Stimulated activated naive CD8-positive, alpha-beta T cell treated with anti-CD3 and anti-CD28 coated beads, Interleukin-15, Interleukin-2, amounts not matched to agents 100 U/mL and 50 U/mL, for 24 hours (primary cell): Measurements from ENCODE around the gene RBM6.
"Not testable (repeated sequence)": the region's sequence is repeated elsewhere in the genome, so short reads cannot be mapped to it uniquely, and the experiment has no call there.

ENCODE experiments used
- ATAC-seq: fragments of 150-1000 bp; cut with Tn5 transposase; one replicate; pipeline ENCODE4 v1.10.0; 2021
- DNase-seq: peaks from one replicate; pipeline ENCODE4 v3.0.0; 2021

Gene RBM6

DNA sequence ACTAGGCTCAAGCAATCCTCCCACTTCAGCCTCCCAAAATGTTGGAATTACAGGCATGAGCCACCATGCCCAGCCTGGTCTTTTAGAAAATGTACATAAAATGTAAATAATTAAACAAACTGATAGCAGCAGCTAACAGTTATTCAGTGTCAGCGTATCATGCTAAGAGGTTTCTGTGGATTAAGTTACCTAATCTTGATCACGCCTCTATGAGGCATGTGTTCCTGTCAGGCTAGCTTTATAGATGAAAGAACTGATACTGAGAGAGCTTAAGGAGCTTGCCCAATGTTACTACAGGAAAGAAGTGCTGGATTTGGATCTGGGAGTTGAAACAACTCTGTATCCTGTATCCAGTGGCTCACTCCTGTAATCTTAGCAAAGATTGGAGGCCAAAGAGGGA is 25.0 kb upstream of the RBM6 start:
- DNase-seq: no peak
- no peak for ATAC-seq

DNA sequence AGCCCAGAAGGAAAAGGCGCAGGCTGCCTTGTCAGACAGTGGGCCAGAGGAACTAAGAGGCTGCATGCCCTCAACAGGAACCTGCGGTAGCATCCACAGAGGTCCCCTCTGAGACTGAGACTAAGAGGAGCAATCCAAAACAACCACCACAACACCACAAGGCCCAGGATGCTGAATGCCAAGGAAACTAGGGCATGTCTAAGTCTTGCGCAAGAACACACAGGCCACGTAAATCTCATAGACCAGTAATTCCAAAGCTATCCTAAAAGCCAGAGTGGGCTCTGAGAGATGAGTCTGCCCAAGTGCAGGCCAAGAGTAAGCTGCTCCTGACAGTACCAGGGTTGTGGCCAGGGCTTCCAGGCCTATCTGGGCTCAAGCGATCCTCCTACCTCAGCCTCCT is 23.3 kb upstream of the RBM6 start:
- no peak for ATAC-seq
- DNase-seq: no peak

DNA sequence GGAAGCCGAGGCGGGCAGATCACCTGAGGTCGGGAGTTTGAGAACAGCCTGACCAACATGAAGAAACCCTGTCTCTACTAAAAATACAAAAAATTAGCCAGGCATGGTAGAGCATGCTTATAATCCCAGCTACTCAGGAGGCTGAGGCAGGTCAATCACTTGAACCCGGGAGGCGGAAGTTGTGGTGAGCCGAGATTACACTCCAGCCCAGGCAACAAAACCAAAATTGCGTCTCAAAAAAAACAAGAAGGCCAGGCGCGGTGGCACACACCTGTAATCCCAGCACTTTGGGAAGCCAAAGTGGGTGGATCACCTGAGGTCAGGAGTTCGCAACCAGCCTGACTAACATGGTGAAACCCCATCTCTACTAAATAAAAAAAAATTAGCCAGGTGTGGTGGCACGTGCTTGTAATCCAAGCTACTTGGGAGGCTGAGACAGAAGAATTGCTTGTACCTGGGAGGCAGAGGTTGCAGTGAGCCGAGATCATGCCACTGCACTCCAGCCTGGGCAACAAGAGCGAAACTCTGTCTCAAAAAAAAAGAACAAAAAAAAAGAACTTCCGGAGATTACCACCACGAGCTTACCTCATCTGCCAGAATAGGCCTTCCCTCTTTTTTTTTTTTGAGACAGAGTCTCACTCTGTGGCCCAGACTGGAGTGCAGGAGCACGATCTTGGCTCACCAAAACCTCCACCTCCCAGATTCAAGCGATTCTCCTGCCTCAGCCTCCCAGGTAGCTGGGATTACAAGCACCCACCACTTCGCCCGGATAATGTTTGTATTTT is 22.0 kb upstream of the RBM6 start:
- ATAC-seq: not testable (repeated sequence)

DNA sequence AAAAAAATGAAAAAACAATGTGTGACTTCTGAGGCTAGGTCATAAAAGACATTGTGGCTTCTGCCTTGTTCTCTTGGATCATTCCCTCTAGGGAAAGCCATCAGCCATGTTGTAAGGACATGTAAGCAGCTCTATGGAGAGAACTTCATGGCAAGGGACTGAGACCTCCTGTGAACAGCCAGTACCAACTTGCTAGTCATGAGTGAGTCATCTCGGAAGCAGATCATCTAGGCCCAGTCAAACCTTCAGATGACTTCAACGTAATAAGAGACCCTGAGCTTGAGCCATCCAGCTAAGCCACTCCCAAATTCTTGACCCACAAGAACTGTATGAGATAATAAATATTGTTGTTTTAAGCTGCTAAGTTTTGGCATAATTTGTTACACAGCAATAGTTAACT is 15.3 kb upstream of the RBM6 start:
- DNase-seq: no peak
- ATAC-seq: no peak

More for the DNA sequence above, 22.0 kb upstream of the RBM6 start:
- DNase-seq: not testable (repeated sequence)

DNA sequence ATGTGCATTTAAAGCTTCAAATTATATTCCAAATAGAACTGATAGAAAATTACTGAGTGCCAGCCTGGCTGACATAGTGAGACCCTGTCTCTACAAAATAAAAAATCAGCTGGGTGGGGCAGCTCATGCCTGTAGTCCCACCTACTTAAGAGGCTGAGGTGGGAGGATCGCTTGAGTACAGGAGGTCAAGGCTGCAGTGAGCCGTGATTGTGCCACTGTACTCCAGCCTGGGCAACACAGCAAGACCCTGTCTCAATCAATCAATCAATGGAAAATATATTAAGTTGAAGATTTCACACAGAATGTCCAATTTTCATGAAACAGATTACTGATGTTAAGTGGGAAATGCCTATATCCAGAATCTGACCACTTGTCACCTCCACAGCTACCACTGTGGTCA is 14.5 kb upstream of the RBM6 start:
- no peak for DNase-seq

DNA sequence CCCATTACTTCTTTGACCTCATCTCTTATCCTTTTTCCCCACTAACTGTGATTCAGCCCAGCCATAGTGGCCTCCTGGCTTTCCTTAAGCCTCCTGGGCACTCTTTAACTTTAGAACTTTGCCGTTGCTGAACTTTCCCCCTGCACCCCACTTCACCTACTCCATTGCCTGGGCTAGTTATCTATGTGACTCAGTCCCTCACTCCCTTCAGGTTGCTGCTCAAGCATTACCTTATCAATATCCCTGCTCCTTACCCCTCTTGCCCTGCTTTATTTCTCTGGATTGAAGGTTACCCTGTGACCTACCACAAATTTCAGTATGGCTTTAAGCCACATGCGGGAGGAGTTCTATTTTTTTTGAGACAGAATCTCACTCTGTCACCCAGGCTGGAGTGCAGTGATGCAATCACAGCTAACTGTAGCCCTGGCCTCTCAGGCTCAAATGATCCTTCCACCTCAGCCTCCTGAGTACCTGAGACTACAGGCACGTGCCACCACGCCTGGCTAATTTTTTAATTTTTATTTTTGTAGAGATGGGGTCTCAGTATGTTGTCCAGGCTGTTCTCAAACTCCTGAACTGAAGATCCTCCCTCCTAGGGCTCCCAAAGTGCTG is 13.7 kb upstream of the RBM6 start:
- DNase-seq (no peak), ATAC-seq (no peak)

More for the DNA sequence above, 14.5 kb upstream of the RBM6 start:
- no peak for ATAC-seq

DNA sequence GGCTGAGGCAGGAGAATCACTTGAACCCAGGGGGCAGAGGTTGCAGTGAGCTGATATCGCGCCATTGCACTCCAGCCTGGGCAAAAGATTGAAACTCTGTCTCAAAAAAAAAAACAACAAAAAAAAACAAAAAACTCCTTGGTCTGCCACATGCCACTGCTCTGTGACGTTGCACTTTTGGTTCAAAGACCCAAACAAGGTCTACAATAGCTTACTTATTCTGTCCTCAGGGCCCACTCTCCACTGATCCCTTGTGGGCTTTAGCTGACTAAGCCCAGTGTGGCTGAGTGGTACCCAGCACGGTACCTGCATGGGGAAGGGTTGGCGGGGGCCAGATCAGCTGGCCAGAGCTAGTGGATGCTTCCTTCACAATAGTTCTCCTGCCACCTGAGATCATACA is 12.2 kb upstream of the RBM6 start:
- no peak for ATAC-seq
- DNase-seq: no peak

DNA sequence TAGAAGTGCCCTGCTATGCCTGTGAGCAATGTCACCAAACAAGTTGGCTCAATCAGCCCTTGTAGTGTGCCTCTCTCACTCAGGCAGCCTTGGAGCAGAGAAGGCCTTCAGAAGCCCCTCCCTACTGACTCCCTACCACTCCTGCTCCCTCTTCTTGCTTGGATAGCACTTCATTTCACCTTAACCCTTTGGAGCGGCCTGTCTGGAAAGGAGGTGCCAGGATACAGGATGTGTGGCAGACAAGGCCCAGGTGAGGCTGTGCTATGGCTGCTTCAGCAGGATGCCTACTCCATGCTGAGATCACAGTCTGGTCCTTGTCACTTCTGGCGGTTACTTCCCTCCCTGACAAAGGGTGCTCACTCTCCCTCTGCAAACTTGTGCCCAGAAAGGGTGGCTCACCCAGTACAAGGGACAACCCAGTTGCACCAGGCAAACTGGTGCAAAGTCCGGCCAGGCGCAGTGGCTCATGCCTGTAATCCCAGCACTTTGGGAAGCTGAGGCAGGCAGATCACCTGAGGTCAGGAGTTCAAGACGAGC is 11.4 kb upstream of the RBM6 start:
- ATAC-seq: no peak

DNA sequence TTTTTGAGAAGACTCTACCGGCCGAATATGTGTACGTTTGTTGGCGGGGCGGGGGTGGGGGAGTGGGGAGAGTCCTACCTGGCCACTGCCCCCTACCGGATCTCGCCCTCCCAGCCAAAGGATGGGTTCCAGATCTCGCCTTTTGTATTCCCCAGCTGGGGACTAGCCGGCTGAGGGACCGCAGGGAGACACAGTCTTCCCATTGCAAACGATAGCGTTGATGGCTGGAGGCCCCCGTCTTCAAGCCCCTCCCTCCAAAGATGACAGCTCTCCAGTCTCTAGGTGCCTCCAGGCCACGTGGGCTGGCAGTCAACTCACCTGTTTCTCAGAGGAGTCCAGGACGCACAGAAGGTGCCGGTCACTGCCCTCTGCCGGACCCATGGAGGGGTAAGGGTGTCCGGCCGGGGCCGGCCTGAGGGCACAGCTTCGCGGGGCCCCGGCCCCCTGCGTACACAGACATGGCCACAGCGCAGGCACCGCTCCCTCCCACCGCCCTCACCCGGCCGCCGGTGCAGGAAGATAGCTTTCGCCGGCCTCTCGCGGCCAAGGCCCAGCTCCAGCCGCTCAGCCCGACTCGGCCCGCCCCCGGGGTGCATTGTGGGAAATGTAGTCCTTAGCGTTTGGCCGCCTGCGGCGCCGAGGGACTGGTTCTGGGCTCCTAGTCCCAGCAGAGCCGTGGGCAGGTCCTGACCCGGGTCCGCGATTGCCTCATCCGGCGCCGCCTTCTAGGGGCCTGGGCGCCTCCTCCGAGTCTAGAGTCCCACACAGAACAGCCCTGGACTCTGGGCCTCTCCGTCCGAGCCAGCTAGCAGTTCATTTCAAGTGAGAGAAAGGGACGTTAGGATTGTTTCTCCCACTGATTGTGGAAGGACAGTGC is 10.4 kb upstream of the RBM6 start, which contains the start of gene MON1A:
Gene MON1A, minus strand, starts transcription at position 521 of the 877 bp plus-strand sequence. CDS start 16,465 bp downstream, outside the sequence.
- ATAC-seq (peak; percentile 98), DNase-seq (peak; percentile 94)

More for the DNA sequence above, 11.4 kb upstream of the RBM6 start:
- no peak for DNase-seq

DNA sequence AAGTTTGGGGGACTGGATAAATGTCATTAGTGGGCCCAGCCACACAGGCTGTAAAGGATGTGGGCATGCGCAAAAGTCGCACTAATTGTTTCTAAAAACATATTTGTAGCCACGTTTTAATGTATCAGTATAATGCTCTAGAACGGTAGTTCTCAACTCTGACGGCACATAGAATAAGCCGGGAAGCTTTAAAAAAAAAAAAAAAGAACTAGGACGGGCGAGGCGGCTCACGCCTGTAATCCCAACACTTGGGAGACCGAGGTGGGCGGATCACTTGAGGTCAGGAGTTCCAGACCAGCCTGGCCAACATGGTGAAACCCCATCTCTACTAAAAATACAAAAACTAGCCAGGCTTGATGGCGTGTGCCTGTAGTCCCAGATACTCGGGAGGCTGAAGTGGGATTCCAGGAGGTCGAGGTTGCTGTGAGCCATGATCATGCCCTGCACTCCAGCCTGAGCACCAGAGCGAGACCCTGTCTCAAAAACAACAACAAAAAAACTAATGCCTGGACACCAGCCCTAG is 9.7 kb upstream of the RBM6 start:
- ATAC-seq: no peak
- DNase-seq: no peak

DNA sequence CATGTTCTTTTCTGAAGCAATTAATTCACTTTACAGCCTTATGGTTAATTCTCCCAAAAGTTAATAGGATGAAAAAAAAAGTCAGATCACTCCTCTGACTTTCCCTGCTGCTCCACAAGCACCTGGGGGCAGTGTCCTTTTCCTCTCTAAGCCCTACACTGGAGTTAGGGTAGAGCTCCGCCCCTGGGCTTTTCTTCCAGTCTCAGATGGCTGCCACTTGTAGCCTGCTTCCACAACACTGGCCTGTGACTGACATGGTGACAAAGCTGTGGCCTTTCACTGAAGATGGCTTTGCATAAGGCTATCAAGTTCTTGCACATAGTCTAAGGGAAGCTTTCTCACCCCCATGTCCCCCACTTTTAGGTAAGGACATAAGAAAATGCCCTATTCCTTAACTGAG is 9.0 kb upstream of the RBM6 start:
- DNase-seq: no peak

DNA sequence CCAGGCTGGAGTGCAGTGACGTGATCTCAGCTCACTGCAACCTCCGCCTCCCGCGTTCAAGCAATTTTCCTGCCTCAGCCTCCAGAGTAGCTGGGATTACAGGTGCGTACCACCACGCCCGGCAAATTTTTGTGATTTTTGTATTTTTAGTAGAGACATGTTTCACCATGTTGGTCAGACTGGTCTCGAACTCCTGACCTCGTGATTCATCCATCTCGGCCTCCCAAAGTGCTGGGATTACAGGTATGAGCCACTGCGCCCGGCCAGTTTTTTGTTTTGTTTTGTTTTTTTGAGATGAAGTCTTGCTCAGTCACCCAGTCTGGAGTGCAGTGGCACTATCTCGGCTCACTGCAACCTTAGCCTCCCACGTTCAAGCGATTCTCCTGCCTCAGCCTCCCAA is 7.7 kb upstream of the RBM6 start:
- not testable (repeated sequence) for DNase-seq, ATAC-seq

More for the DNA sequence above, 9.0 kb upstream of the RBM6 start:
- no peak for ATAC-seq

DNA sequence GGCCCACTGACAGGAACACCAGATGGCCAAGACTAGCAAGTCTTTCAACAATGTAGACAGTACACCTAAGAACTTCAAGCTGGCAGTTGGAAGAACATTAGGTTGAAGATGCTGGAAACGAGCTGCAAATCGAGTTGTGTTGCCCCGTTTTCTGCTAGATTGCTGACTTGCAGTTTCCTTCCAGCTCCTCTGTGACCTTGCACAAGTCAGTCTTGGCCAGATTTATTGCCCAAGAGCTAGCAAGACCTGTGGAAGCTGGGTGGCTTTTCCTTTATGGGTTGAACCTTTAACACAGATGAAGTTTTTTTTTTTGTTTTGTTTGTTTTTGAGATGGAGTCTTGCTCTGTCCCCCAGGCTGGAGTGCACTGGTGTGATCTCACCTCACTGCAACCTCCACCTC is 2.9 kb upstream of the RBM6 start:
- DNase-seq: no peak
- ATAC-seq: no peak

DNA sequence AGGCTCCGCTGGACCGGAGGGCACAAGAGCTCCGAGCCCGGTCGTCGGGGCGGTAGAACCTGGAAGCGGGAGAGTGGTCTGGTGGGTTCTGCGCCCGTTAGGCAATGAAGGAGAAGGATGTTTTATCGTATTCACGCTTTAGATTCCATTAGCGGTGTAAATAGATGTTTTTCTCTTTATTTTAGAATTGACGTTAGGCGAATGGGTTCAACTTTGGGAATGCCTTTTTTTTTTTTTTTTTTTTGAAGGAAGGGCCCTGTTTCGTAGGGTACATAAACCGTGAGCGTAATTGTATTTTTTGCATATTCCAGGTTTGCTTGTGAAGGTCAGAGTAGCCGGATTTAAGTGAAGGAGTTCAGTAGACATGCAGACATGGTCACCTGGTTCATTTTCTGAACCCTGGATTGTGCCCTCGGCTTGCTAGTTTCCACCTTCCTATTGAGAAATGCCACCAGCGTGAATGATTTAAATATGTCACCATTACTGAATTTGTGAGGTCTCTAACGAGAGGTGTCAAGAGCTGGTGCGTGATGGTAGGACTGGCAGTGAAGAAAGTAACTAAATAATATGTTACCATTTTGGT is 808 bp downstream of the RBM6 start:
- ATAC-seq (no peak), DNase-seq (no peak)

DNA sequence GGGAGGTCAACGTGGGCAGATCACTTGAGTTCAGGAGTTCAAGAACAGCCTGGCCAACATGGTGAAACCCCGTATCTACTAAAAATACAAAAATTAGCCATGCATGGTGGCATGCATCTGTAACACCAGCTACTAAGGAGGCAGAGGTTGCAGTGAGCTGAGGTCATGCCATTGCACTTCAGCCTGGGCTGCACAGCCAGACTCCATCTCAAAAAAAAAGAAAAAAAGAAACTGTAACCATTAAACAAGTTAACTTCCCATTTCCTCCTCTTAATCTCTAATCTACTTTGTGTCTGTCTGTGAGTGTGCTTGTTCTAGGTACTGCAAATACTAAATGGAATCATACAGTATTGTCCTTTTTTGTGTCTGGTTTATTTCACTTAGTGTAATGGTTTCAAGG is 2.7 kb downstream of the RBM6 start:
- no peak for ATAC-seq
- no peak for DNase-seq

DNA sequence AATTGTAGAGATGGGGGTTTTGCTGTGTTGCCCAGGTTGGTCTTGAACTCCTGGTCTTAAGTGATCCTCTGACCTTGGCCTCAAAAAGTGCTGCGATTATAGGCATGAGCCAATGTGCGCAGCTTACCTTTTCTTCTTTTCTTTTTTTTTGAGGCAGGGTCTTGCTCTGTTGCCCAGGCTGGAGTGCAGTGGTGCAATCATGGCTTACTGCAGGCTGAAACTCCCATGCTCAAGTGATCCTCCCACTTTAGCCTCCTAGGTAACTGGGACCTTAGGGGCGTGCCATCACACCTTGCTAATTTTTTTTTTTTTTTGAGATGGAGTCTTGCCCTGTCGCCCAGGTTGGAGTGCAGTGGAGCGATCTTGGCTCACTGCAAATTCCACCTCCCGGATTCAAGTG is 13.0 kb downstream of the RBM6 start:
- DNase-seq (no peak), ATAC-seq (no peak)

DNA sequence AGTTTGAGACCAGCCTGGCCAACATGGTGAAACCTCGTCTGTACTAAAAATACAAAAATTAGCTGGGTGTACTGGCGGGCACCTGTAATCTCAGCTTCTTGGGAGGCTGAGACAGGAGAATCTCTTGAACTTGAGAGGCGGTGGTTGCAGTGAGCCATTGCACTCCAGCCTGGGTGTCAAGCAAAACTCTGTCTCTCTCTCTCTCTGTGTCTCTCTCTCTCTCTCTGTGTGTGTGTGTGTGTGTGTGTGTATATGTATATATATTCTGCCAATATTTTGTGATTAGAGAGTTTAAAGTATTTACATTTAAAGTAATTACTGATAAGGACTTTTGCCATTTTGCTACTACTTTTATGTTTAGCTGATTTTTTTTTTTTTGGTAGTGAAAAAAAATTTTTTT is 15.7 kb downstream of the RBM6 start:
- no peak for DNase-seq
- no peak for ATAC-seq

DNA sequence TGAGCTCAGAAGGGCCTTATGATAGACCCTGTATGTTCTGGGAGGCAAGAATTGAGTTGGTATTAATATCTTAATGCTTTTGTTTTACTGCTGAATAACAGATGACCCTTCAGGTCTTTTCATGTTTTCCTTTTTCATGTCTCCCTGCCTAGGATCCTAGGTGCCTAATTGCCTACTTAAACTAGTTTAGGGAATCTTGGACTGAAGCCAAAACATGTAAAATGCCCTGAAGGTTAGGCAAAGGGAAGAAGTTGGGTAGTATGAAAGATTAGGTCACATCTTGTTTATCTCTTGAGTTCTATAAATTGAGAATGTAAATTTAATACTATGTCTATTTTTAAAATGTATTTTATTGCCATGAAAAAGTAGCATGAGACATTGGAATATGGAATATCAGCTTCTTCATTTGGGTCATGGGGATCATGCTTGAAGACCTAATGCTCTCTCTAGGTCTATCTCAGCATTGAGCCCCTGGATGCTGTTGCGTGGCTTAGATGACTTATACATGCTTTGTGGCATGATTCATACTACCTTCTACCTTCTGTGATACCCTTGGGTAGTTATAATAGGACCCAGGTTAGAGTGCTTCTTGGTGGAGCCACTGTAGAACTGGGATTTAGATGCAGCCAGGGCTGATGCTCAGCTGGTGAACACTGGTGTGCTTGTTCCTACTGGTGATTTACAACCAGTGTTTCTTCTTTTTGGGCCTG is 26.4 kb downstream of the RBM6 start:
- ATAC-seq (peak; percentile 55), DNase-seq (no peak)

DNA sequence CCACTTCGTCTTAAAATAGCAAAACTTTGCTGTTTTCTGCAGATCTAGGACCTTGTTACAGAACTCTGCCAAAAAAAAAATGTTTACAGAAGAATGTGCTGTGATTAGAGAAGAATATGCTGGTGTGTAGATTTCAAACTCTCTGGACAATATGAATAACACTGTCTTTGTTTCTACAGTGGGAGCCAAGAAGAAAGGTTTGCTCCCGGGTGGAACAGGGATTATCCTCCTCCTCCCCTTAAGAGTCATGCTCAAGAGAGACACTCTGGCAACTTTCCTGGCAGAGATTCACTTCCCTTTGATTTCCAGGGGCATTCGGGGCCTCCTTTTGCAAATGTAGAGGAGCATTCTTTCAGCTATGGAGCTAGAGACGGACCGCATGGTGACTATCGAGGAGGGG is 27.3 kb downstream of the RBM6 start:
- DNase-seq (no peak), ATAC-seq (no peak)

DNA sequence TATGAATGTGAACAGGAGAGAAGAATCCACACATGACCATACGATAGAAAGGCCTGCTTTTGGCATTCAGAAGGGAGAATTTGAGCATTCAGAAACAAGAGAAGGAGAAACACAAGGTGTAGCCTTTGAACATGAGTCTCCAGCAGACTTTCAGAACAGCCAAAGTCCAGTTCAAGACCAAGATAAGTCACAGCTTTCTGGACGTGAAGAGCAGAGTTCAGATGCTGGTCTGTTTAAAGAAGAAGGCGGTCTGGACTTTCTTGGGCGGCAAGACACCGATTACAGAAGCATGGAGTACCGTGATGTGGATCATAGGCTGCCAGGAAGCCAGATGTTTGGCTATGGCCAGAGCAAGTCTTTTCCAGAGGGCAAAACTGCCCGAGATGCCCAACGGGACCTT is 28.4 kb downstream of the RBM6 start:
- no peak for ATAC-seq
- no peak for DNase-seq

DNA sequence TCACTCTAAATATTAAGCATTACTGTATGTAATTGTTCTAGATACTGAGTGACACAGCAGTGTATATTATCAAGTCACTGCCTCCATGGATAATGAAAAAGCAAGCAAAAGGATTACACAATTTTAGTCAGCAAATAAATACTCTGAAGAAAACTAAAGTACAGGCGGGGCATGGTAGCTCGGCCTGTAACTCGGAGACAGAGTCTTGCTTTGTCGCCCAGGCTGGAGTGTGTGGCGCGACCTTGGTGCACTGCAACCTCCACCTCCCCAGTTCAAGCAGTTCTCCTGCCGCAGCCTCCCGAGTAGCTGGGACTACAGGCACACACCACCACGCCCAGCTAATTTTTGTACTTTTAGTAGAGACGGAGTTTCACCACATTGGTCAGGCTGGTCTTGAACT is 32.7 kb downstream of the RBM6 start:
- ATAC-seq: no peak
- DNase-seq: no peak
